ENCODE measurements around the gene MAGI2. TPM values are rescaled to one million over a fixed set of nuclear protein-coding genes. Genes with fewer than 3 reads are reported as not detected.

Gene MAGI2
- total RNA-seq, 1 experiment from 2014 or later = 0.34 TPM

DNA sequence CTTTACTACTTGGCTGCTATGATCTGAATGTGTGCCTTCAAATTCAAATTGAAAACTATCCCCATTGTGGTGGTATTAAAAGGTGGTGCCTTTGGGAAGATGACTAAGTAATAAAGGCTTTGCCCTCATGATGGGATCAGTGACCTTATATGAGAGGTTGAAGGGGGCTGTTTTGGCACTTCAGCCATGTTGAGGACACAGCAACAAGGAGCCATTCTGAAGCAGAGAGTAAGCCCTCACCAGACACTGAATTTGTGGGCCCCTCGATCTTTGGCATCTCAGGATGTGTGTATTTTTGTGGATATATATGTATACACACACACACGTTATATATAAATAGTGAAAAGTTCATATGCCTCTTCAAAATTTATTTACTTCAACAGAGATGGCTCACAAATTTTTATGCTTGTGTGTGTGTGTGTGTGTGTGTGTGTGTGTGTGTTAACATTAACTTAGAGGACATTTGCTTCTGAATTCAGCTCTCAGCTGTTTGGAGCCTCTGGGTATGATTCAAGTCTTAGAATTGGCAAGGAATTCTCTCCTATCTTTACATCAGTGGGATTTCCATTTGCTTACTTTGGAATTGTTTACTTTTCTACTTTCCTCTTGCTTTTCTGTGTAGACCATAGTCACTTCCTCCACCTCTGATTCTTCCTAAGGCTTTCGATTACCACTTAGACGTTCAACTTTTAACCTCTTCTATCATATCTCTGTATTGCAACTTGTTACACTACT lies 66.6 kb downstream of the MAGI2 start:
- no peak for DNase-seq (ENCODE audit: low spot score)
- H3K9me3 ChIP-seq (ENCODE audit: low read depth, low read length, poor library complexity, severe bottlenecking) = no peaks in the 10 kb centered on the region
- no peaks in the 10 kb centered on the region for H3K4me1 ChIP-seq (ENCODE audit: insufficient read depth, low read length, poor library complexity, severe bottlenecking)
- no peak overlapping the region for H3K4me3 ChIP-seq (ENCODE audit: low read depth, low read length, poor library complexity, severe bottlenecking)
- no peaks in the 10 kb centered on the region for H3K36me3 ChIP-seq (ENCODE audit: insufficient read depth, low read length, poor library complexity, severe bottlenecking)
- intact Hi-C loops (cut with micrococcal nuclease; ENCODE audit: unreplicated experiment) = no loop called here
- ChIA-PET CTCF (no interaction called here), POLR2A (ENCODE audit: low non-redundant PET) (no interaction called here)
- TF ChIP-seq, protein P1, sequence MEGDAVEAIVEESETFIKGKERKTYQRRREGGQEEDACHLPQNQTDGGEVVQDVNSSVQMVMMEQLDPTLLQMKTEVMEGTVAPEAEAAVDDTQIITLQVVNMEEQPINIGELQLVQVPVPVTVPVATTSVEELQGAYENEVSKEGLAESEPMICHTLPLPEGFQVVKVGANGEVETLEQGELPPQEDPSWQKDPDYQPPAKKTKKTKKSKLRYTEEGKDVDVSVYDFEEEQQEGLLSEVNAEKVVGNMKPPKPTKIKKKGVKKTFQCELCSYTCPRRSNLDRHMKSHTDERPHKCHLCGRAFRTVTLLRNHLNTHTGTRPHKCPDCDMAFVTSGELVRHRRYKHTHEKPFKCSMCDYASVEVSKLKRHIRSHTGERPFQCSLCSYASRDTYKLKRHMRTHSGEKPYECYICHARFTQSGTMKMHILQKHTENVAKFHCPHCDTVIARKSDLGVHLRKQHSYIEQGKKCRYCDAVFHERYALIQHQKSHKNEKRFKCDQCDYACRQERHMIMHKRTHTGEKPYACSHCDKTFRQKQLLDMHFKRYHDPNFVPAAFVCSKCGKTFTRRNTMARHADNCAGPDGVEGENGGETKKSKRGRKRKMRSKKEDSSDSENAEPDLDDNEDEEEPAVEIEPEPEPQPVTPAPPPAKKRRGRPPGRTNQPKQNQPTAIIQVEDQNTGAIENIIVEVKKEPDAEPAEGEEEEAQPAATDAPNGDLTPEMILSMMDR (conservative IDR thresholded peaks at IDR 0.05; ENCODE audit: low read depth, low read length) = no peak
- TF ChIP-seq EZH2 (IDR thresholded peaks at IDR 0.05; ENCODE audit: borderline replicate concordance, low read depth, low read length, poor library complexity, severe bottlenecking) = no peak
- H3K27ac ChIP-seq (ENCODE audit: low read depth, low read length, poor library complexity, severe bottlenecking) = no peak overlapping the region
- H3K27me3 ChIP-seq (replicated peaks; ENCODE audit: insufficient read depth, low read depth, low read length, poor library complexity) = peaks cover 11% of the 10 kb centered on the region
- no TSS peak for BruUV-seq (replicated peaks)

- no peak for DNase-seq (ENCODE audit: low spot score)
- ChIA-PET POLR2A (ENCODE audit: low non-redundant PET) (no interaction called here), CTCF (no interaction called here)
- no TSS peak for BruUV-seq (replicated peaks)
- Histone ChIP-seq H3K4me3 (ENCODE audit: low read depth, low read length, poor library complexity, severe bottlenecking) (no peak overlapping the region), H3K9me3 (ENCODE audit: low read depth, low read length, poor library complexity, severe bottlenecking) (no peaks in the 10 kb centered on the region), H3K4me1 (ENCODE audit: insufficient read depth, low read length, poor library complexity, severe bottlenecking) (no peaks in the 10 kb centered on the region), H3K36me3 (ENCODE audit: insufficient read depth, low read length, poor library complexity, severe bottlenecking) (no peaks in the 10 kb centered on the region), H3K27ac (ENCODE audit: low read depth, low read length, poor library complexity, severe bottlenecking) (no peak overlapping the region), H3K27me3 (replicated peaks; ENCODE audit: insufficient read depth, low read depth, low read length, poor library complexity) (peaks cover 11% of the 10 kb centered on the region)
- TF ChIP-seq, protein P1 (conservative IDR thresholded peaks at IDR 0.05; ENCODE audit: low read depth, low read length) = no peak
- no peak for TF ChIP-seq EZH2 (IDR thresholded peaks at IDR 0.05; ENCODE audit: borderline replicate concordance, low read depth, low read length, poor library complexity, severe bottlenecking)
- intact Hi-C loops (cut with micrococcal nuclease; ENCODE audit: unreplicated experiment) = no loop called here
These were observed 71.5 kb downstream of the MAGI2 start for GRCh38 chr7:79381921-79382320.

DNA sequence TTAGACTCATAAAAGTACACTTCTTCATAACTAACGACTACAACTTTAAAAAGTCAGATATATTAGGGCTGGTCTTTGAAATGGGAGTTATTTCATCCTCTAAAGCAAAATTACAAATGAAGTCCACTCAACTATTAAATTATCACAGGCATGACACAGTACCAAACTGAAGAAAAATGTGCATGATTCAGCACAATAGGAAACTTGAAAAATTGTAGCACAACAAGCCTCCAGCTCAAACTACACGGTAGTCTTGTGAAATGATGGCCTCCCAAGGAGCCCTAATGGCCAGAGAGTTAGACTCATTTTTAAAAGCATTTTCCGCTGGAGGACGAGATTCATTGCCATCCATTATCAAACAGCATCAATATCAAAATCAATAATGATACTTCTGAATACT lies 76.4 kb downstream of the MAGI2 start:
- no peak for DNase-seq (ENCODE audit: low spot score)
- intact Hi-C loops (cut with micrococcal nuclease; ENCODE audit: unreplicated experiment) = no loop called here
- no peaks in the 10 kb centered on the region for H3K4me1 ChIP-seq (ENCODE audit: insufficient read depth, low read length, poor library complexity, severe bottlenecking)
- H3K9me3 ChIP-seq (ENCODE audit: low read depth, low read length, poor library complexity, severe bottlenecking) = no peaks in the 10 kb centered on the region
- no peak overlapping the region for H3K27ac ChIP-seq (ENCODE audit: low read depth, low read length, poor library complexity, severe bottlenecking)
- POLR2A ChIA-PET (ENCODE audit: low non-redundant PET) = no interaction called here
- H3K27me3 ChIP-seq (replicated peaks; ENCODE audit: insufficient read depth, low read depth, low read length, poor library complexity) = peaks cover 27% of the 10 kb centered on the region
- H3K4me3 ChIP-seq (ENCODE audit: low read depth, low read length, poor library complexity, severe bottlenecking) = no peak overlapping the region
- CTCF ChIA-PET = no interaction called here
- H3K36me3 ChIP-seq (ENCODE audit: insufficient read depth, low read length, poor library complexity, severe bottlenecking) = no peaks in the 10 kb centered on the region
- BruUV-seq (replicated peaks) = no TSS peak
- TF ChIP-seq, protein P1 (conservative IDR thresholded peaks at IDR 0.05; ENCODE audit: low read depth, low read length) = no peak
- no peak for TF ChIP-seq EZH2 (IDR thresholded peaks at IDR 0.05; ENCODE audit: borderline replicate concordance, low read depth, low read length, poor library complexity, severe bottlenecking)

Data from A673 (cell line).